D341Med (cell line): ENCODE data around the gene SCAPER.
"Not testable (repeated sequence)": the region's sequence is repeated elsewhere in the genome, so short reads cannot be mapped to it uniquely, and the experiment has no call there.

ENCODE experiments used
- DNase-seq: peaks from one replicate; pipeline ENCODE4 v3.0.0; 2012; ENCODE audit warnings: low spot score

Gene SCAPER

GRCh38 chr15:76772776-76773175 lies 132.4 kb downstream of the SCAPER start:
- DNase-seq: no peak

- DNase-seq: no peak
Measured at GRCh38 chr15:76764004-76764403, 141.1 kb downstream of the SCAPER start.

GRCh38 chr15:76763554-76763953 lies 141.6 kb downstream of the SCAPER start:
- DNase-seq: no peak

GRCh38 chr15:76756381-76756780 lies 148.8 kb downstream of the SCAPER start:
- DNase-seq: no peak

GRCh38 chr15:76753771-76754170 lies 151.4 kb downstream of the SCAPER start:
- DNase-seq: no peak

- no peak for DNase-seq
Measured at GRCh38 chr15:76753131-76753530, 152.0 kb downstream of the SCAPER start.

- DNase-seq: no peak
Measured at GRCh38 chr15:76752549-76752948, 152.6 kb downstream of the SCAPER start.

GRCh38 chr15:76737573-76737972 lies 167.6 kb downstream of the SCAPER start:
- no peak for DNase-seq

GRCh38 chr15:76732321-76732720 lies 172.8 kb downstream of the SCAPER start:
- not testable (repeated sequence) for DNase-seq

- DNase-seq: no peak
Measured at GRCh38 chr15:76730262-76730661, 174.9 kb downstream of the SCAPER start.

GRCh38 chr15:76718863-76719262 lies 186.3 kb downstream of the SCAPER start:
- no peak for DNase-seq

- peak; percentile 15 for DNase-seq
Measured at GRCh38 chr15:76714950-76715349, 190.2 kb downstream of the SCAPER start.

GRCh38 chr15:76711351-76711827 lies 193.8 kb downstream of the SCAPER start:
- DNase-seq: no peak

- not testable (repeated sequence) for DNase-seq
Measured at GRCh38 chr15:76704032-76704431, 201.1 kb downstream of the SCAPER start.

- no peak for DNase-seq
Measured at GRCh38 chr15:76696840-76697239, 208.3 kb downstream of the SCAPER start.

GRCh38 chr15:76692546-76692945 lies 212.6 kb downstream of the SCAPER start:
- not testable (repeated sequence) for DNase-seq

- DNase-seq: not testable (repeated sequence)
Measured at GRCh38 chr15:76687592-76687991, 217.5 kb downstream of the SCAPER start.

GRCh38 chr15:76684002-76684401 lies 221.1 kb downstream of the SCAPER start:
- no peak for DNase-seq

- no peak for DNase-seq
Measured at GRCh38 chr15:76682833-76683232, 222.3 kb downstream of the SCAPER start.

GRCh38 chr15:76682259-76682658 lies 222.9 kb downstream of the SCAPER start:
- DNase-seq: no peak

- no peak for DNase-seq
Measured at GRCh38 chr15:76678766-76679165, 226.4 kb downstream of the SCAPER start.

GRCh38 chr15:76674883-76675282 lies 230.3 kb downstream of the SCAPER start:
- no peak for DNase-seq

GRCh38 chr15:76669521-76670207 lies 235.5 kb downstream of the SCAPER start:
- DNase-seq: no peak

- DNase-seq: no peak
Measured at GRCh38 chr15:76668900-76669299, 236.2 kb downstream of the SCAPER start.
